HG02970 (cell line): ENCODE results near the gene CA11.

Source experiments
- ATAC-seq: cut with Tn5 transposase; IDR thresholded peaks from one replicate; pipeline ENCODE4 v1.9.1; 2021; ENCODE audit warnings: mild to moderate bottlenecking, moderate library complexity, moderate number of reproducible peaks; ENCODE audit not compliant: unreplicated experiment, low FRiP score

The CA11 gene

DNA sequence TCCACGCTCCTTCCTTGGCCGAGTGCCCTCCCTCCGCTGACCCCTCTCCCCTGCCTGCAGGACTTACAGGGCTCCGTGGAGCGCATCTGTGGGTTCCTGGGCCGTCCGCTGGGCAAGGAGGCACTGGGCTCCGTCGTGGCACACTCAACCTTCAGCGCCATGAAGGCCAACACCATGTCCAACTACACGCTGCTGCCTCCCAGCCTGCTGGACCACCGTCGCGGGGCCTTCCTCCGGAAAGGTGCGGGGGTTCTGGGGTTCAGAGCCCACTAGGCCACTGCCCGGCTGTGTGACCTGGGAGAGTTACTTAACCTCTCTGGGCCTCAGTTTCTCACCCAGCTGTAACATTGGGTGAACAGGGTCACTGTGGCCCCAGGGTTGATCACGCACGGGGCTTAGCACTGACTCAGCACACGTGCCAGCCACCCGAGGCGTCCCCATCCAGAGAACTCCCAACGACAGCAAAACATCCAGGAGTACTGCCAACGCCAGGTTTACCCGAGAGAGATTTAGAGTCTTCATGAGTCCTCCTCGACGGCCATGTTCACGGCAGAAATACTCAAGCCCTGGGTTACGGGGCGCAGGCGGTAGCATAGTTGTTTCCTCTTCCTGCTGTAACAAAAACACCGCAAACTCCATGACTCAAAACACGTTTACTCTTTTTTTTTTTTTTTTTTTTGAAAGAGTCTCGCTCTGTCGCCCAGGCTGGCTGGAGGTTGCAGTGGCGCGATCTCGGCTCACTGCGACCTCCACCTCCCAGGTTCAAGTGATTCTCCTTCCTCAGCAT, 49.1 kb downstream of the CA11 start:
- ATAC-seq, result no peak

DNA sequence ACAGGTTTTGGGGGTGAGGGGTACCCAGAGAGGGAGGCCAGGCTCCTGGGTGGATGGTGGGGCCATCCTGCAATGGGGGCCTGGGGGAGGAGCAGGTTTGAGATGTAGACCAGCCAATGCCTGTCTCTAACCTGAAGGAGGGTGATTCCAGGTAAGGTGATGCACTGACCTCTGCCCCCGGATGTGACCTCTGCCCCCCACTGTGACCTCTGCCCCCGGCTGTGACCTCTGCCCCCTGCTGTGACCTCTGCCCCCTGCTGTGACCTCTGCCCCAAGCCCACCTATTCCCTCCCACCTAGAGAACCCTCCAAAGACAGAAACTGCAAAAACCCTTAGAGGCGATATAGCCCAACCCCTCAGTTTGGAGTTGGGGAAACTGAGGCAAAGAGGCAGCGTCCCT, 49.8 kb downstream of the CA11 start:
- ATAC-seq, result no peak

DNA sequence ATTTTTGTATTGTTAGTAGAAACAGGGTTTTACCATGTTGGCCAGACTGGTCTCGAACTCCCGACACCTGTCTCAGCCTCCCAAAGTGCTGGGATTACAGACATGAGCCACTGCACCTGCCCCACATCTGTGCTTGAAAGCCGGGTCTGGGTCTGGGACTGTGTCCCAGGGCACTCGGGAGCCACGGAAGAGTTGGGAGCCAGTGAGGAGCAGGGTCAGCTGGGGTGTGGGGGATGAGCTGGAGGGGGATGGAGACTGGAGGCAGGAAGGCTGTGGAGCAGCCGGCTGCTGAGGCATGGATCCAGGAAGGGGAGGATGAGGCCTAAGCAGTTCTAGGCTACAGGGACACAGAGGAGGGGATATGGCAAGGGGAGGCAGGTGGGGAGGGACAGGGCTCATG, 50.2 kb downstream of the CA11 start:
- no peak for ATAC-seq

- ATAC-seq, result no peak
Measured at GRCh38 chr19:48595171-48595570, 50.8 kb downstream of the CA11 start.

DNA sequence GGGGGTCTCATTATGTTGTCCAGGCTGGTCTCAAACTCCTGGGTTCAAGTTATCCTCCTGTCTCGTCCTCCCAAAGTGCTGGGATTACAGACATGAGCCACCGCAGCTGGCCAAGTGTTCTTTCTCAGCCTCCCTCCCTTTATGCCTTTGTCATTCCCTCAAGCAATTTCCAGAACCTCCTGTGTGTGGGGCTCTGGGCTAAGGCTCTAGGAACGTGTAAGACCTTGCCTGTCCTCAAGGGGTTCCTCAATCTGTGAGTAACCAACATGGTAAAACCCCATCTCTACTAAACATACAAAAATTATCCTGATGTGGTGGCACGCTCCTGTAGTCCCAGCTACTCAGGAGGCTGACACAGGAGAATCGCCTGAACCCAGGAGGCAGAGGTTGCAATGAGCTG, 55.0 kb downstream of the CA11 start:
- no peak for ATAC-seq

DNA sequence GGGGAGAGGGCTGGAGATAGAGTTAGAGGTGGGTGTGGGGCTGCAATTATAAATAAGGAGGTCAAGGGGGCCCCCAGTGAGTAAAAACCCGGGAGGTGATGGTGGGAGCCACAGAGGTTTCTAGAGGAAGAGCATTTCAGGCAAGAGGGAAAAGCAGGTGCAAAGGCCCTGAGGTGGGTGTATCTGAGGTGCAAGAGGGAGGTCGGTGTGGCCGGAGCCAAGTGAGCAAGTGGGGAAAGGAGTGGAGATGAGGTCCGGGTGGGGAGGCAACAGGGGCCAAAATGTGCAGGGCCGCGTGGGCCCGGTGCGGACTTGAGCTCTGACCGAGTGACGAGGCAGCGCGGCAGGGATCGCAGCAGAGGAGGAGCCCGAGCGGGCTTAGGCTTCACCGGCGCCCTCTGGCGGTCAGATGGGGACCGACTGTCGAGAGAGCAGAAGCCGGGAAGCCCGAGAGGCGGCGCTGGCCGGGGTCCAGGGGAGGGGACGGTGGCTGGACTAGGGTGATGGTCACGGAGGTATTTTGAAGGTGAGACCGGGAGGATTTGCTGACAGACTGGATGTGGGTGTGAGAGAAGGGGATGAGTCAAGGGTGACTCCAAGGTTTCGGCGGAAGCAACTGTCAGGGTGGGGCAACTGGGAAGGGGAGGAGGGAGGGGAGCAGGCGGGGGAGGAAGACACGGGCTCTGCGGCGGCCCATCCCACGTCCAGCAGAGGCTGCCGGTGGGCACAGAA, 57.2 kb downstream of the CA11 start:
- ATAC-seq, result no peak
